Psoas muscle (tissue), 8 donors: Measurements from ENCODE around the gene ANKRD33. TPM values are rescaled to one million over a fixed set of nuclear protein-coding genes. Genes with fewer than 3 reads are reported as not detected.

Experiments used
- ATAC-seq, 4 donors: fragments of 200-7000 bp; cut with Tn5 transposase; one replicate each; pipeline ENCODE4 v1.9.1; 2020; ENCODE audit warnings: moderate library complexity in 3 of 4, mild to moderate bottlenecking in 2 of 4
- DNase-seq, 2 donors: peaks; one replicate each; pipeline ENCODE4 v3.0.0-alpha.2; 2020
- H3K27ac ChIP-seq: fragments of 200-600 bp; one replicate; pipeline ENCODE4 v1.8.0; 2022
- H3K27me3 ChIP-seq, 3 donors: fragments of 200-600 bp in 1 of 3; one replicate each; pipeline versions ENCODE4 v1.6.1 to v1.8.0; 2013 to 2022; ENCODE audit warnings: low read length in 2 of 3, mild to moderate bottlenecking in 2 of 3, moderate library complexity in 1 of 3; ENCODE audit not compliant: insufficient read depth in 3 of 3
- H3K36me3 ChIP-seq, 2 donors: fragments of 200-600 bp in 1 of 2; one replicate each; pipeline versions ENCODE4 v1.6.1 to v1.8.0; 2013 to 2022; ENCODE audit warnings: low read depth in 1 of 2, mild to moderate bottlenecking in 1 of 2, moderate library complexity in 1 of 2; ENCODE audit not compliant: insufficient read depth in 1 of 2
- H3K4me1 ChIP-seq: fragments of 200-600 bp; one replicate; pipeline ENCODE4 v1.8.0; 2022
- H3K4me3 ChIP-seq: fragments of 200-600 bp; one replicate; pipeline ENCODE4 v1.8.0; 2022; ENCODE audit warnings: mild to moderate bottlenecking
- H3K9me3 ChIP-seq: fragments of 200-600 bp; one replicate; pipeline ENCODE4 v1.8.0; 2022
- CTCF ChIP-seq: fragments of 200-600 bp; IDR thresholded peaks from one replicate; pipeline ENCODE4 v1.8.0; 2022; ENCODE audit warnings: antibody characterized with exemption
- WGBS, 3 donors: extraction: QIAGEN DNeasy Blood & Tissue Kit; methylation state at CpG; one replicate each; pipeline versions ENCODE4 v1.1.6 to v1.1.7; 2013; 5-methylcytosine and 5-hydroxymethylcytosine counted together
- intact Hi-C, 2 donors: fragments of 100-400 bp; cut with DNase I; formaldehyde crosslinking; loops; one replicate each; pipeline versions ENCODE4 v1.11.0 to v1.14.2; 2022
- polyA plus RNA-seq, 3 donors: library from polyadenylated mRNA; stranded (reverse); fragments of 200-250 nt; gene quantifications; one replicate each; pipeline ENCODE4 v1.2.3, GENCODE V29; 2013
- total RNA-seq, 4 donors: library from RNA; stranded (reverse); fragmentation: NEBNext Ultra II Directional in 2 of 4; extraction: Animal tissue kit (Norgen Biotek cat#: 25700) in 2 of 4; gene quantifications; one replicate each; pipeline versions ENCODE4 v1.2.1 to v1.2.4, GENCODE V29; 2021 to 2023
- donor health status: healthy with polysubstance abuse.
- donor health status: DM: no; HTN: no; CAD: no; lungs with moderate emphysema.
- donor health status: Bipolar disorder and iron deficiency.
- donor health status: healthy.
- donor health status: DM: yes; HTN: yes; CAD: no.
- donor health status: DM: no; HTN: no; CAD: no.
- donor health status: DM: no; HTN: no; CAD: no.
- donor health status: DM: yes; HTN: yes; CAD: no.

The ANKRD33 gene
- total and polyA plus RNA-seq, 7 donors, result 0.16 TPM; not detected in 6

GRCh38 chr12:51926718-51927117 lies 38.8 kb downstream of the ANKRD33 start:
- Histone ChIP-seq H3K9me3 (no peaks in the 10 kb centered on the region), H3K27ac (peak overlapping the region; percentile 54), H3K4me3 (no peak overlapping the region), H3K4me1 (peaks cover 23% of the 10 kb centered on the region), H3K36me3 (no peaks in the 10 kb centered on the region), H3K27me3 (no peaks in the 10 kb centered on the region)
- 93 to 100% (median 98%) methylated on average over 2 of the region's 2 CpGs for WGBS, 3 donors
- peak; percentile 32 for TF ChIP-seq CTCF
- ATAC-seq (no peak), DNase-seq (no peak)
- intact Hi-C loops, result no loop called here

- no peaks in the 10 kb centered on the region for H3K9me3 ChIP-seq
- TF ChIP-seq CTCF, result no peak
- no peak for DNase-seq
- intact Hi-C loops, result no loop called here
- H3K36me3 ChIP-seq, result no peaks in the 10 kb centered on the region
- H3K4me3 ChIP-seq, result no peak overlapping the region
- 76 to 80% (median 76%) methylated on average over 5 of the region's 5 CpGs for WGBS, 3 donors
- H3K27ac ChIP-seq, result no peak overlapping the region
- no peaks in the 10 kb centered on the region for H3K4me1 ChIP-seq
- H3K27me3 ChIP-seq, result no peaks in the 10 kb centered on the region
- no peak for ATAC-seq
Observed at GRCh38 chr12:51932218-51933076, 44.5 kb downstream of the ANKRD33 start.

- no peak for TF ChIP-seq CTCF
- no peaks in the 10 kb centered on the region for H3K27me3 ChIP-seq
- ATAC-seq (no peak), DNase-seq (no peak)
- no peaks in the 10 kb centered on the region for H3K36me3 ChIP-seq
- intact Hi-C loops, result no loop called here
- H3K4me3 ChIP-seq, result no peak overlapping the region
- H3K9me3 ChIP-seq, result no peaks in the 10 kb centered on the region
- no peak overlapping the region for H3K27ac ChIP-seq
- 94 to 98% (median 97%) methylated on average over 4 of the region's 4 CpGs for WGBS, 3 donors
- no peaks in the 10 kb centered on the region for H3K4me1 ChIP-seq
Observed at GRCh38 chr12:51934080-51934479, 46.2 kb downstream of the ANKRD33 start.

- 58 to 75% (median 60%) methylated on average over 2 of the region's 2 CpGs for WGBS, 3 donors
- intact Hi-C loops, result no loop called here
Observed at GRCh38 chr12:51937926-51938325, 50.0 kb downstream of the ANKRD33 start.

More at GRCh38 chr12:51937926-51938325, 50.0 kb downstream of the ANKRD33 start:
- DNase-seq (no peak), ATAC-seq (no peak)
- Histone ChIP-seq H3K9me3 (no peaks in the 10 kb centered on the region), H3K27ac (no peak overlapping the region), H3K4me1 (peaks cover 9% of the 10 kb centered on the region), H3K36me3 (no peaks in the 10 kb centered on the region), H3K4me3 (no peak overlapping the region), H3K27me3 (no peaks in the 10 kb centered on the region)
- no peak for TF ChIP-seq CTCF
